Measurements from ENCODE around the gene NRDE2.

The NRDE2 gene

GRCh38 chr14:90281756-90282155 is 50.0 kb downstream of the NRDE2 start:
- ChIA-PET CTCF (interaction anchor here (0.9 to 1.4 kb wide), 5 partner anchors 9 to 477 kb away, joined by 3 to 5 read pairs (median 3); no protein-coding TSS in a partner anchor), POLR2A (interaction anchor here (0.9 kb wide), 1 partner anchor 9 kb away, joined by 3 read pairs; no protein-coding TSS in a partner anchor)
- no peak for TF ChIP-seq CTCF (IDR thresholded peaks at IDR 0.05; ENCODE audit: control extremely low read depth, extremely low read depth, low read depth, missing control alignments)
- DNase-seq (ENCODE audit: extremely low spot score) = no peak

- CTCF ChIA-PET = interaction anchor here (0.9 to 1.4 kb wide), 5 partner anchors 10 to 477 kb away, joined by 3 to 5 read pairs (median 3); no protein-coding TSS in a partner anchor
- TF ChIP-seq CTCF (IDR thresholded peaks at IDR 0.05; ENCODE audit: control extremely low read depth, extremely low read depth, low read depth, missing control alignments) = no peak
- DNase-seq (ENCODE audit: extremely low spot score) = no peak
- POLR2A ChIA-PET = interaction anchor here (0.9 kb wide), 1 partner anchor 9 kb away, joined by 3 read pairs; no protein-coding TSS in a partner anchor
These were observed 50.5 kb downstream of the NRDE2 start for GRCh38 chr14:90281261-90281660.

DNA sequence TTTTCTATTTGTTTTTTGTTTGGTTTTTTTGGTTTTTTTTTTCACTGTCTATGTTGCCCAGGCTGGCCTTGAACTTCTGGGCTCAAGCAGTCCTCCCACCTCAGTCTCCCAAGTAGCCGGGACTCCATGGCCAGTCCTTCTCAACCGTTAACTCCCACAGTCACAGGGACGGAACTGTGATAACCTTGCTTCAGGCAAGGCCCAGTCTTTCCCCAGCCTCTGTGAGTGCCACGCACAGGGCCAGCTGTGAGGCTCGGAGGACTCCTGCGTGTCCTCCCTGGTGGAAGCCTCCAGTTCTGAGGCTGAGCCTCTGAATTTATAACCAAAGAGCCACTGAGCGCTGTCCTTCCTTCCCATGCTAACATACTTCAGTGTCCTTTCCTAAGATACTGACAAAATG is 51.6 kb downstream of the NRDE2 start:
- POLR2A ChIA-PET = no interaction called here
- no peak for DNase-seq (ENCODE audit: extremely low spot score)

GRCh38 chr14:90278199-90279175 is 53.3 kb downstream of the NRDE2 start:
- ChIA-PET POLR2A (no interaction called here), CTCF (interaction anchor here (1.0 to 1.7 kb wide), 2 partner anchors 11 kb away, joined by 4 to 5 read pairs; no protein-coding TSS in a partner anchor)
- TF ChIP-seq CTCF (IDR thresholded peaks at IDR 0.05; ENCODE audit: control extremely low read depth, extremely low read depth, low read depth, missing control alignments) = no peak
- DNase-seq (ENCODE audit: extremely low spot score) = no peak

More for the DNA sequence above, 51.6 kb downstream of the NRDE2 start:
- CTCF ChIA-PET = no interaction called here
- no peak for TF ChIP-seq CTCF (IDR thresholded peaks at IDR 0.05; ENCODE audit: control extremely low read depth, extremely low read depth, low read depth, missing control alignments)

DNA sequence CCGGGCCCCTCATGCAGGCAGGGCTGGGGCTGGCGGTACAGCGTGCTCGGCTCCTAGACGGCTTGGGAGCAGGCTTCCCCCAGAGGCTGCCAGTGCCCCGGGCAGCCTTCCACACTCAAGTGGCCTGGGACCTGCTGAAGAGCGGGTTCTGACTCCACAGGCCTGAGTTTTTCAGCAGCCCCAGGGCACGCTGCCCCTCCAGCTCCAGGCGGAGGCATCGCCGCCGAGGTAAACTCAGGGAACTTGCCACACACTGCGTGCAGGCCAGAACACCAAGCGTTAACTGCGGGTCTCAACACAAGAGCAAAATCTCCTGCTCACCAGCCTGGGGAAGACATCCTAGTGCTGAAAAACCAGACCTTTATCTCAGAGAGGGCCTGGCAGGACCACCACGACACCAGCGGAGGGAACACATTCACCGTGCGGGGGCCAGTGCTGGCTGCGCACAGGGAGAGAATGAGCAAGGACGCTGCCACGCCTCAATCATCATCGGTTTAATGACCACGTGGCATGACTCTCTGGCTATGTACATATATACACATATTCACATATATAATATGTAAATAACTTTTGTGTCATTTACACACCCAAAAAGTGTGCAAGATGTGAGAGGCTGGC is 54.1 kb downstream of the NRDE2 start:
- no peak for DNase-seq (ENCODE audit: extremely low spot score)
- ChIA-PET CTCF (interaction anchor here (1.7 kb wide), 1 partner anchor 10 kb away, joined by 5 read pairs; no protein-coding TSS in a partner anchor), POLR2A (no interaction called here)
- no peak for TF ChIP-seq CTCF (IDR thresholded peaks at IDR 0.05; ENCODE audit: control extremely low read depth, extremely low read depth, low read depth, missing control alignments)

- TF ChIP-seq CTCF (IDR thresholded peaks at IDR 0.05; ENCODE audit: control extremely low read depth, extremely low read depth, low read depth, missing control alignments) = no peak
These were observed 54.9 kb downstream of the NRDE2 start for GRCh38 chr14:90276646-90277367.

More at GRCh38 chr14:90276646-90277367, 54.9 kb downstream of the NRDE2 start:
- DNase-seq (ENCODE audit: extremely low spot score) = no peak
- ChIA-PET POLR2A (no interaction called here), CTCF (no interaction called here)

Data from GM10248 (cell line).